ENCODE measurements around the gene TAOK2.

Gene TAOK2

DNA sequence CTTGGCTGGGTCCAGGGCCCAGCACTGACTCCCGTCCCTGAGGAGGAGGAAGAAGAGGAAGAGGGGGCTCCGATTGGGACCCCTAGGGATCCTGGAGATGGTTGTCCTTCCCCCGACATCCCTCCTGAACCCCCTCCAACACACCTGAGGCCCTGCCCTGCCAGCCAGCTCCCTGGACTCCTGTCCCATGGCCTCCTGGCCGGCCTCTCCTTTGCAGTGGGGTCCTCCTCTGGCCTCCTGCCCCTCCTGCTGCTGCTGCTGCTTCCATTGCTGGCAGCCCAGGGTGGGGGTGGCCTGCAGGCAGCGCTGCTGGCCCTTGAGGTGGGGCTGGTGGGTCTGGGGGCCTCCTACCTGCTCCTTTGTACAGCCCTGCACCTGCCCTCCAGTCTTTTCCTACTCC lies 13.3 kb downstream of the TAOK2 start:
- in situ Hi-C loops (cut with MboI; ENCODE audit: low sequenced_read_pairs): no loop called here

DNA sequence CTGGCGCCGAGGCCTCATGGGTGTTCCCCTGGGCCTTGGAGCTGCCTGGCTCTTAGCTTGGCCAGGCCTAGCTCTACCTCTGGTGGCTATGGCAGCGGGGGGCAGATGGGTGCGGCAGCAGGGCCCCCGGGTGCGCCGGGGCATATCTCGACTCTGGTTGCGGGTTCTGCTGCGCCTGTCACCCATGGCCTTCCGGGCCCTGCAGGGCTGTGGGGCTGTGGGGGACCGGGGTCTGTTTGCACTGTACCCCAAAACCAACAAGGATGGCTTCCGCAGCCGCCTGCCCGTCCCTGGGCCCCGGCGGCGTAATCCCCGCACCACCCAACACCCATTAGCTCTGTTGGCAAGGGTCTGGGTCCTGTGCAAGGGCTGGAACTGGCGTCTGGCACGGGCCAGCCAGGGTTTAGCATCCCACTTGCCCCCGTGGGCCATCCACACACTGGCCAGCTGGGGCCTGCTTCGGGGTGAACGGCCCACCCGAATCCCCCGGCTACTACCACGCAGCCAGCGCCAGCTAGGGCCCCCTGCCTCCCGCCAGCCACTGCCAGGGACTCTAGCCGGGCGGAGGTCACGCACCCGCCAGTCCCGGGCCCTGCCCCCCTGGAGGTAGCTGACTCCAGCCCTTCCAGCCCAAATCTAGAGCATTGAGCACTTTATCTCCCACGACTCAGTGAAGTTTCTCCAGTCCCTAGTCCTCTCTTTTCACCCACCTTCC lies 13.9 kb downstream of the TAOK2 start:
- in situ Hi-C loops (cut with MboI; ENCODE audit: low sequenced_read_pairs): no loop called here

DNA sequence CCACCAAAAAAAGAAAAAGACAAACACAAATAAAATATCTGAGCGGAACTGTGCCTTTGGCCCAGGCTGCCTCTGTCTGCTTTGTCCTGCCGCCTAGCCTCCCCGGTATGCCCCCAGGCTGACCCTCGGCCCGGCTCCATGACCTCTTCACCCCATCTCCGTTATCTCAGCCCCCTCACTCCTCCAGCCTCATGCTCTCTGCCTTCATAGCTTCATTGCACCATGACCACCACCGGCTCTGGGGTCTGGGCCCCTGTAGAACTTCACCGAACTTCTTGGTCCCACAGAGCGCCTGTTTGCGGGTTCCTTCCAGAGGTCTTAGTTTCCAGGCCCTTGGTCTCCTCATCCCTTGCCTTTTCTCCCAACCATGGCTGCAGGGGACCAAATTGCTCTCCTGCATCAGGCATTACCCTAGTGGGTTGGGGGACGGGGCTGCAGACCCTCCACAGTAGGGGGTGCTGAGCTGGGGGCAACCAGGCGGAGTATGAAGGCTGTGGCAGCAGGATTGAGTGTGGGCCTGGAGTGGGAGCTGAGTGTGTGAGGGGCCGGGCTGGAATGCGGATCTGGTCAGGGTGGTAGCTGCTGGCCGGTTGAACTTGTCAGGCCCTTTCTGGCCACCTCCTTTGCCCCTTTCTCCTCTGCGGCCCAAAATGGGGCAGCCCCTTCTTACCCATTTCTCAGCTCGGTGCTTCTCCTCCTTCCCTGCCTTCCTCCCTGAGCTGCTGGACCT lies 14.8 kb downstream of the TAOK2 start:
- in situ Hi-C loops (cut with MboI; ENCODE audit: low sequenced_read_pairs): no loop called here

DNA sequence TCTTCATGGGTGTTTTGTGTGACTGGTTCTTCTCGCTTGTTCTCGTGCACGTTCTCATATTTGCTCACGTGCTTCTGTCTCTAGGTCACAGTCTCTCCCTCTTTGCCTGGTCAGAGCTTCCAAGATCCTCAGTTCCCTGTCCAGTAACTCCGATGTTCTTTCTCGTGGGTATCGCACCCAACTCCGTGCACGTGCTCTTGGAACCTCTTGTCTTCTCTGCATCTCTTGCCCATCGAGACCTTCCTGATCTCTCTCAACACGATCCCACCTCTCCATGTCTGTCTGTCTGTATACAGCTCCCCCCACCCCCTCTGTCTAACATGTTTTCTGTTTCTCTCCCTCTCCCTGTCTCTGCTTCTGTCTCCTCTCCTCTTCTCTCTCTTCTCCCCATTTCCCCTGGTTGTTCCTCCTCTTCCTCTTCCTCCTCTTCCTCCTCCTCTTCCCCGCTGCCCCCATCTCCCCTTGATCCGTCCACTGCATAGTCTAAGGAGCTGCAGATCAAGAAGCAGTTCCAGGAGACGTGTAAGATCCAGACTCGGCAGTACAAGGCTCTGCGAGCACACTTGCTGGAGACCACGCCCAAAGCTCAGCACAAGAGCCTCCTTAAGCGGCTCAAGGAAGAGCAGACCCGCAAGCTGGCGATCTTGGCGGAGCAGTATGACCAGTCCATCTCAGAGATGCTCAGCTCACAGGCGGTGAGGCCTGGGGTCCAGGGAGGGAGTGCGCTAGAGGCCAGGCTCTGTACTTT lies 15.6 kb downstream of the TAOK2 start:
- in situ Hi-C loops (cut with MboI; ENCODE audit: low sequenced_read_pairs): no loop called here

DNA sequence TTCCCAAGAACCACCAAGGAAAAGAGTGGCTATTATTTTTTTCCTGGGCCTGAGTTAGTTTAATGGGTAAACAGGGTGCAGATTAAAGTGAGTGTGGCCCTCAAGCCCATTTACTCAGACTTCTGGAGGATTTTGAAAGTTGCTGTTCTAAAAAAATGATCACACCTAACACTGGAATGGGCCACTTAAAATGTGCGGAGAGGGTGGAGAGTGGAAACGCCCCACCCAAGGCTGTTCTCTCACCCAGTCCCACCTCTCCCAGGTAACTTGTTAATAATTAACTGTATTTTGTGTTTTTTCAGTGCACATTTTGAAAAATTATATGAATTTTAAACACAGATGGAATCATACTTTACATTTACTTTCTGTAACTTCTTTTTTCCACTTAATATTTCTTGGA lies 16.4 kb downstream of the TAOK2 start:
- in situ Hi-C loops (cut with MboI; ENCODE audit: low sequenced_read_pairs): no loop called here

DNA sequence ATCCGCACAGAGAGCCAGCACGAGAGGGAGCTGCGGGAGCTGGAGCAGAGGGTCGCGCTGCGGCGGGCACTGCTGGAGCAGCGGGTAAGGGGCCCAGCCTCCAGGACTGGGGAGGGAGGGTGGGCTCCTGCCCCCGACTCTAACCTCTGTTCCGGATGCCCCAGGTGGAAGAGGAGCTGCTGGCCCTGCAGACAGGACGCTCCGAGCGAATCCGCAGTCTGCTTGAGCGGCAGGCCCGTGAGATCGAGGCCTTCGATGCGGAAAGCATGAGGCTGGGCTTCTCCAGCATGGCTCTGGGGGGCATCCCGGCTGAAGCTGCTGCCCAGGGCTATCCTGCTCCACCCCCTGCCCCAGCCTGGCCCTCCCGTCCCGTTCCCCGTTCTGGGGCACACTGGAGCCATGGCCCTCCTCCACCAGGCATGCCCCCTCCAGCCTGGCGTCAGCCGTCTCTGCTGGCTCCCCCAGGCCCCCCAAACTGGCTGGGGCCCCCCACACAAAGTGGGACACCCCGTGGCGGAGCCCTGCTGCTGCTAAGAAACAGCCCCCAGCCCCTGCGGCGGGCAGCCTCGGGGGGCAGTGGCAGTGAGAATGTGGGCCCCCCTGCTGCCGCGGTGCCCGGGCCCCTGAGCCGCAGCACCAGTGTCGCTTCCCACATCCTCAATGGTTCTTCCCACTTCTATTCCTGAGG lies 17.4 kb downstream of the TAOK2 start:
- in situ Hi-C loops (cut with MboI; ENCODE audit: low sequenced_read_pairs): no loop called here

DNA sequence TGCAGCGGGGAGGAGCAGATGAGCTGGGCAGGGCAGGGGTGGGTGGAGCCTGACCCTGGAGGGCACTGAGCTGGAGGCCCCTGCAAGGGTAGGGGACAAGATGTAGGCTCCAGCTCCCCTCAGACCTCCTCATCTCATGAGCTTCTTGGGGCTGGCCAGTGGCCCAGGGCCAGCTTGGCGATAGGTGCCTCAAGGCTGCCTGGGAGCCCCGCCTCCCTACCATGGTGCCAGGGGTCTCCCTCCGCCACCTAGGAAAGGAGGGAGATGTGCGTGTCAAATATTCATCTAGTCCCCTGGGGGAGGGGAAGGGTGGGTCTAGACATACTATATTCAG lies 17.9 kb downstream of the TAOK2 start:
- in situ Hi-C loops (cut with MboI; ENCODE audit: low sequenced_read_pairs): no loop called here

DNA sequence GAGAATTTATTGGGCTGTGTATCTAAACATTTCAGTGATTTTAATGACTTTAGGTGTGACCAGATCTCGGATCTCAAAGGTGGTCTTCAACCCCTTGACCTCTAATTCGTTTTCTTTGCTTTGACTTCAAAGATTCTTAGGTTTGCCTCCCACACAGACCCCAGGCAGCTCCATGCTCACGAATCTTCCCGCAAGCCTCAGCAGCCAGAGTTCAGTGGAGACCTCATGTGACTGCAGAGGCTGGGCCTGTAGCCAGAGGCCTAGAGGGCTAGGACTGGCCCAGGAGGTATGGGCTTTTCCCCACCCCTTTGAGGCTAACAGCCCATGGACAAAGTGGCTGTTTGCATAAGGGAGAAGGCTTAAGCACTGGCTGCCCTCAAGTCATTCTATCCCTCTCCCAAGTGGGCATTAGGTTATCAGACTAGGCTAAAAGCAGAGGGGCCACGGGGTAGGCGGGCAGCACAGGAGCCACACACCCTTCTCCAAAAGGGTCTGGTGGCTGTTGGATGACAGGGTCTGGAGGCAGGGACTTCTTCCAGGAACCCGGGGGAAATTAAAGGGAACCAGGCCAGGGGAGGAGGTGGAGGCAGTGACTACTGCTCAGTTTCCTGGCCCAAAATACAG lies 18.8 kb downstream of the TAOK2 start:
- in situ Hi-C loops (cut with MboI; ENCODE audit: low sequenced_read_pairs): no loop called here

DNA sequence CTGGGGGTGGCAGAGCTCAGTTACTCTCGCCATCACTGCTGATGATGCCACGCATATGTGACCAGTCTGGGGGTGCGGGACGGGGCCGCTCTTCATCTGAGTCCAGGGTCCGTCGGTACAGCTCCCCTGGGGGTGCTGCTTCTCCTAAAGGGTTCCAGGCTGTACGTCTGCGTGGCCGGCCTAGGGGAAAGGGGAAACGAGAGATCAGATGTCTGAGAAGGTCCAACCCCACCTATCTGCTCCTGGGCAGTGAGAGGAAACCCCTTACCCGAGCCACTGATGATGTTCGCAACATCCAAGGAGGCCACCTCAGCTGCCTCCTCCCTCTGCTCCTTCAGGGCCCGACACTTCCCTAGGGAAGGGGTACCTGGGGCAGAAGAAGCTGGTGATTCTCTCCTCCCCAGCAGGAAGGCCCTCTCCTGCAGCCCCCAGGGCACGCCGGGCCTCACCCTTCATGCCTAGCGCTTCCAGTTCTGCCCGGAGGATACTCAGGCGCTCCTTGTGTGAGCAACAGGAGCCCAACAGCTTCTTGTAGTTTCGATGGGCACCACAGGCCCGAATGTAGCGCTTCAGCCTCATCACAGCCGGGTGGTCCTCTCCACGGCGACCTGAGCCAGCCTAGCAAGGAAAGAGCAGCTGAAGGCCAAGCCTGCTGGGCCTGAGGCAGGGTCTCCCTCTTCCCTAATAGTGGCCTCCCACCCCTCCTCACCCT lies 19.7 kb downstream of the TAOK2 start:
- in situ Hi-C loops (cut with MboI; ENCODE audit: low sequenced_read_pairs): no loop called here

DNA sequence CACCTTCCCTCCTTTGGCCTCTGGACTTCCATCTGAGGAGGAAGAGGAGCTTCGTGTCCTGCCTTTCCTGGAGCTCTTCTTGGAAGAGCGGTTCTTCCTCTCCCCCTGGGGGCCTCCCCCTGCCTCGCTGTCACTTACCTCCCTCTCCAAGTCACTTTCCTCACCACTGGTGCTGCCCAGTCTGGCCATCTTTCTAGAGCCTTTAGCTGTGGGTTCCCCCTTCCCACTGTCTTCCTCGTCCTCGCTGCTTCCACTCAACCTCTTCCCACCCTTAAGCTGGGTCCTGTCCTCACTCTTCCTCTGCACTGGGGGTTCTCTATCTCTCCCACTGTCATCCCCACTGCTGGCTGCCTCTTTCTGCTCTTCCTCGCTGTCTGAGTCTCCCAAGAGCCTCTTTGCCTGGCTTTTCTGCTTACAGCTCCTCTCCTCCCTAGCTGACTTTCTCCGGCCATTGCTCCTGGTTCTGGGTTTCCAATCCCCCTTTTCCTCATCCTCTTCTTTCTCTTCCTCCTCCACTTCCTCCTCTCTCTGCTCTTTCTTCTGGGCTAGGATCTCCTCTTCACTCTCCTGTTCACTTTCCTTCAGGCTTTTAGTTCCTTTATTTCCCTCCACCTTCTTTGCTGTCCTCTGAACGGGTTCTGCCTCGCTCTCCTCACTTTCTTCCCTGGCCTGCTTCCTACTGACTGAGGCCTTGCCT lies 20.4 kb downstream of the TAOK2 start:
- in situ Hi-C loops (cut with MboI; ENCODE audit: low sequenced_read_pairs): no loop called here

DNA sequence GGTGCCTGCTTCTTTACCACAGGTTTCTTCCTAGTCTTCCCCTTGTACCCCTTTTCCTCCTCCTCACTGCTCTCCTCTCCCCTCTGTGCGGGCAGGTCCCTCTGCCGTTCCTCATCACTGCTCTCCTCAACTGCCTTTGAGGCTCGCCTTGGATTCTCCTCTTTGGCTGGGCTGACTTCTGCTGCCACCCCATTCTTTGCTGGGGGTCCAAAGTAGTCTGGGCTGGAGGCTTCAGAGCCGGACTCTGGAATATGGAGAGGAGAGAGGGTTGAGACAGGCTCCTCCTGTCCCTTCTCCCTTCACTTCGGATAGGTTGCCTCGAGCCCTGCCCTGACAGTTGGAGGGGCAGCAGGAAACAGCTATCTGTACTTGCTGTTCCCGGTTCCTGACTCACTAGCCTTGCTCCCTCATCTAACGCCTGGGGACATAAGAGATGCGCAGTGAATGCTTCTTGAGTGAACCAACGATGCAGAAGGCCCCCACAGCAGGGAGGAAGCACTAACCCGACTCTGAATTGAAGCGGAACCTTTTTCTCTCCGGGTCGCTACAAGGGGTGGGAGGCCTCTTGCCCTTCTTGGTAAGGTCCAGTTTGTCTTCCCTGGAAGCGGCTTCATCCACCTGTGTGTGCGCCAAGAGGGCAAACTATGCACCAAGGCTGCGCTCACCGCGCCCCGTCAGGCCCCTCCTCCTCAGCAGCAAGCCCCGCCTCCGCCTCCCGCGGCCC lies 21.1 kb downstream of the TAOK2 start:
- in situ Hi-C loops (cut with MboI; ENCODE audit: low sequenced_read_pairs): no loop called here

DNA sequence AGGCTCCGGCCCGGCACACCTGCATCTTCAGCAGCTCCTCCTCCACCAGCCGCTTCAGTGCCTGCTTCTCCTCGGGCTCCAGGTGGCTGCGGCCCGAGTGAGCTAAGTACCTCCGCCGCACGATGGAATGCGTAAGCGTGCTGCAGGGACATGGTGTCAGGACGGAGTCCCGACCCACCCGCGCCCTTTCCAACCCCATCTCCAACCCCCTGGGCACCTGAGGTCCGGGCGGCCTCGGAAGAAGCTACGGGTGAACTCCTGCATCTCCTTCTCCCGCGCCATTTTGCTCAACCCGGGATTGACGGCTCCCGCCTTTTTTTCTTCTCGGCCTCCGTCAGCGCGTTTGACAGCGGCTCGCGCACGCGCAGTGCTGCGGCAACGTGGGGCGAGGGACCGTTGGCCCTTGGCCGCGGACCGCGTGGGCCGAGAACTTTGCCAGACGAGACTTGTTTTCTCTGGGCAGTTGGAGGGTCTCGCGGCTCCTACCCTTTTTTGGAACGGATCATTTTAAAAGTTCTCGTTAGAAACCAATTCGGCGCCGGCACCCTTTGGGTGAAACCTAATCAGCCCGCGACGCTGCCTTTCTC lies 21.7 kb downstream of the TAOK2 start, which contains the start of gene HIRIP3:
Gene HIRIP3 (minus strand): TSS at position 294 of the 587 bp plus-strand sequence. CDS start 12 bp downstream, at position 282.
- in situ Hi-C loops (cut with MboI; ENCODE audit: low sequenced_read_pairs): no loop called here

DNA sequence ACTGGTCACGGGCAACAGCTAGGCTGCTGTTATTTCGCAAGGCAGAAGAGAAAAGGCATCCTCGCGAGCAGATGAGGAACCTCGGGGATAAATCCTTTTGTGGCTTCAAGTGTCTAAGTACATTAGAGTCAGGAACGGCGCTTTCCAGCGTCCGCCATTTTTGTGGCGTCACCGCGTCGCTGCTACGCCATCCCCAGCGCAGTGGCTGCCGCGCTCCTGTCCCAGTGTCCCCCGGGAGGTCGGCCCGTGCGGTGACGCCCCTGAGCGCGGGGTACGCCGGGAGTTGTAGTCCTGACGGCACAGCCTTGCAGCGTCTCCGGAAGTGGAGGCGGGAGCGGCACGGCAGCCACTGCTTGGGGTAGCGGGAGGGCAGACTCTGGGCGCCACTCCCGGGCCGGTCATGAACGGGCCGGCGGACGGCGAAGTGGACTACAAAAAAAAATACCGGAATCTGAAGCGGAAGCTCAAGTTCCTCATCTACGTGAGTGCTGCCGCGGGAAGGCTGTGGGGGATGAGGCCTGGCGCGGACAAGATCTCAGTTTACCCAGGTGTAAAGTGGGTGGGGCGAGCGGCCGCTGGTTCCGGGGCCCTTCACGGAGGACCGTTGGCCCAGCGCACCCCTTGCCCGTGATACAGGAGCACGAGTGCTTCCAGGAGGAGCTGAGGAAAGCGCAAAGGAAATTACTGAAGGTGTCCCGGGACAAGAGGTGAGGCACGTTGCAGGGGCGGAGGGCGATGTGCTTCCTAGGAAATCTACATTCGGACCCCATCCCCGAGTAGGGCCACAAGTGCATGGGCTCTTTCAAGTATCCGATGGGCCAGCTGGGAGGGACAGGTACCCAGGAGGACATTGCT lies 22.5 kb downstream of the TAOK2 start, which contains the start of gene INO80E:
Gene INO80E (plus strand): TSS at position 331 of the 855 bp plus-strand sequence. CDS start 70 bp downstream, at position 401.
- in situ Hi-C loops (cut with MboI; ENCODE audit: low sequenced_read_pairs): no loop called here

DNA sequence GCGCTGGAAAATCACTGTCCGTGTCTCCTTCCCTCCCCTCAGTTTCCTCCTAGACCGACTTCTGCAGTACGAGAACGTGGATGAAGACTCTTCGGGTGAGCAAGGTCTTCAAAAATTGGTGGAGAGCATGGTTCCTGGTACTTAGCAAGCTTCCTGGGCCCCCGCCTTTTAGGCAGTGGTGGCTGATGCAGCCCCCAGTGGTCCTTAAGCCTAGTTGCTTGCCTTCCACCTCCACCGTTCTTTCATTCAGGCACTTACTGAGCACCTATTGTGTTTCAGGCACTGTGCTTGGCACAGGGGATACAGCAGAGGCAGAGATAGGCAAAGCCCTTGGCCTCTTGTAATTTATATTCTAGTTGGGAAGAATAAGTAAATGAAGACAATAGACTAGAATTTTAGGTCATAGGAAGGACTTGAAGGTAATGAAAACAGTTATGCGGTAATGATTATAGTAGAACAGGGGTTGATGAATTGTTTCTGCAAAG lies 23.1 kb downstream of the TAOK2 start:
- in situ Hi-C loops (cut with MboI; ENCODE audit: low sequenced_read_pairs): no loop called here

DNA sequence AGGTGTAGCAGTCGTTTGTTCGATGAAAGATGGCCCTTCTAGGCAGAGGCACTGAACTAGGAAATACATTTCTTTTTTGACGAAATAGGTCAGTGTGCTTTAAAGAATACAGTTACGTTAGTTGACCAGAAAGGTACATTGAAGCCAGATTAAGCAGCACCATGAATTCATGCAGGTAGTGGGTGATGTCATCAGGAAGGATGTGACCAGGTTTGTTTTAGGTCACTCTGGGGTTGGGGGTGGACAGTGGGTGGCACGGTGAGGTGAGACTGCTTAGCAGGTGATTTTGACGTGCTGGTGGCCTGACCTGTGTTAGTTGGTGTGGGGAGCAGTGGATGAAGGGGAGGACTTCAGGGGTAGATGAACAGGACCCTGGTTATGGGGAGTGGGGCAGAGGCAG lies 25.9 kb downstream of the TAOK2 start:
- in situ Hi-C loops (cut with MboI; ENCODE audit: low sequenced_read_pairs): no loop called here

DNA sequence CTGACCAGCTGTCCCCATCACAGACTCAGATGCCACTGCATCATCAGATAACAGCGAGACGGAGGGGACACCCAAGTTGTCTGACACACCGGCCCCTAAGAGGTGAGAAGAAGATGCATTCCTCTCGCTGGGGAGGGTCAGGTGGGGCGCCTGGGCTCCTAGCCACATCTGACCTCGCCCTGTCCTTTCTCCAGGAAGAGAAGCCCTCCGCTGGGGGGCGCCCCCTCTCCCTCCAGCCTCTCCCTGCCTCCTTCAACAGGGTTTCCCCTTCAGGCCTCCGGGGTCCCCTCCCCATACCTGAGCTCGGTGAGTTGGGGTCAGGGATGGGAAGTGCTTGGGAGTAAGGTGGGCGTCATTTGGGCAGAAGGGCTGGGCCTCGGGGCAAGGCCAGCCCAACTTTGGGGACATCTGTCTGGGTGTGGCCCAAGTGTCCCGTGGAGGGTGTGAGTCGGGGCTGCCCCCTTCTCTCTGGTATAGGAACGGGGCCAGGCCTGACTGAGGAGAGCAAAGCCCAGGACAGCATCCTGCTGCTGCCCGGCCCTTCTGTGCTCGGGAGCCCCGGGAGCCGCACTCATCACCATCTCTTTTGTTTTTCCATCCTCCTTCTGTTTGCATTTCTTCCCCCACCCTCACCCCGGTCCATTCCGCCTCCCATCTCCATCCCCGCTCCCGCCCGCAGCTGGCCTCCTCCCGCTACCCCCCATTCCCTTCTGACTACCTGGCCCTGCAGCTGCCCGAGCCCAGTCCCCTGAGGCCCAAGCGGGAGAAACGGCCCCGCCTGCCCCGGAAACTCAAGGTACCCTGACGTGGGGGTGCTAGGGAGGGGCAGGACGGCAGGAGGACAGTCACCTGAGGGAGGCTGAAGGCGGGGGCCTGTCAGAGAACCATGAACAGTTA lies 27.3 kb downstream of the TAOK2 start:
- in situ Hi-C loops (cut with MboI; ENCODE audit: low sequenced_read_pairs): no loop called here
